Measurements from ENCODE around the gene PIM3.

DNA sequence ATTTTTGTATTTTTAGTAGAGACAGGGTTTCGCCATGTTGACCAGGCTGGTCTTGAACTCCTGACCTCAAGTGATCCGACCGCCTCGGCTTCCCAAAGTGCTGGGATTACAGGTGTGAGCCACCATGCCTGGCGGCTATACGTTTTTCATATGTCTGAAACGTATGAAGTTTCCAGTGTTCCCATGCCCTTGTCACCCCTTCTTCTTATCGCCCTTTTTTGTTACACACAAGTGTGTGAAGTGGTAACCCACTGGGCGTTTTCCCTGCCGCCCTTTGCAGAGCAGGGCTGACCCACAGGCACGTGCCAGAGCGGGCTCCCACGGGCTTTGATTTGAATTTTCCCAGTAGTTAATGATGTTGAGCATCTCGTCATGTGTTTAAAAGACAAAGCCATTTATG is 17.0 kb downstream of the PIM3 start:
- TF ChIP-seq, protein P1, sequence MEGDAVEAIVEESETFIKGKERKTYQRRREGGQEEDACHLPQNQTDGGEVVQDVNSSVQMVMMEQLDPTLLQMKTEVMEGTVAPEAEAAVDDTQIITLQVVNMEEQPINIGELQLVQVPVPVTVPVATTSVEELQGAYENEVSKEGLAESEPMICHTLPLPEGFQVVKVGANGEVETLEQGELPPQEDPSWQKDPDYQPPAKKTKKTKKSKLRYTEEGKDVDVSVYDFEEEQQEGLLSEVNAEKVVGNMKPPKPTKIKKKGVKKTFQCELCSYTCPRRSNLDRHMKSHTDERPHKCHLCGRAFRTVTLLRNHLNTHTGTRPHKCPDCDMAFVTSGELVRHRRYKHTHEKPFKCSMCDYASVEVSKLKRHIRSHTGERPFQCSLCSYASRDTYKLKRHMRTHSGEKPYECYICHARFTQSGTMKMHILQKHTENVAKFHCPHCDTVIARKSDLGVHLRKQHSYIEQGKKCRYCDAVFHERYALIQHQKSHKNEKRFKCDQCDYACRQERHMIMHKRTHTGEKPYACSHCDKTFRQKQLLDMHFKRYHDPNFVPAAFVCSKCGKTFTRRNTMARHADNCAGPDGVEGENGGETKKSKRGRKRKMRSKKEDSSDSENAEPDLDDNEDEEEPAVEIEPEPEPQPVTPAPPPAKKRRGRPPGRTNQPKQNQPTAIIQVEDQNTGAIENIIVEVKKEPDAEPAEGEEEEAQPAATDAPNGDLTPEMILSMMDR (IDR thresholded peaks at IDR 0.05): no peak
- no peak for TF ChIP-seq POLR2A (IDR thresholded peaks at IDR 0.05)
